Measurements from ENCODE around the gene DCAF12. TPM values are rescaled to one million over a fixed set of nuclear protein-coding genes. Genes with fewer than 3 reads are reported as not detected.
"Not testable (repeated sequence)": the region's sequence is repeated elsewhere in the genome, so short reads cannot be mapped to it uniquely, and the experiment has no call there.

DCAF12 gene
- total and polyA plus RNA-seq, 2 donors = 18.4 to 23.8 TPM

- WGBS = 57% methylated on average over 5 of the region's 5 CpGs
- no peak for DNase-seq (ENCODE audit: extremely low spot score)
Measured at GRCh38 chr9:34070606-34071324, 55.7 kb downstream of the DCAF12 start.

GRCh38 chr9:34069831-34070230 is 56.7 kb downstream of the DCAF12 start:
- no peak for DNase-seq (ENCODE audit: extremely low spot score)
- H3K4me3 ChIP-seq (ENCODE audit: low read depth, low read length) = no peak overlapping the region
- H3K27ac ChIP-seq (ENCODE audit: low read depth) = no peak overlapping the region
- WGBS = 68% methylated on average over 6 of the region's 6 CpGs
- no peaks in the 10 kb centered on the region for H3K36me3 ChIP-seq (ENCODE audit: insufficient read depth)
- no peaks in the 10 kb centered on the region for H3K4me1 ChIP-seq (ENCODE audit: insufficient read depth)

More at GRCh38 chr9:34070606-34071324, 55.7 kb downstream of the DCAF12 start:
- H3K4me3 ChIP-seq (ENCODE audit: low read depth, low read length) = no peak overlapping the region
- H3K4me1 ChIP-seq (ENCODE audit: insufficient read depth) = no peaks in the 10 kb centered on the region
- no peaks in the 10 kb centered on the region for H3K36me3 ChIP-seq (ENCODE audit: insufficient read depth)
- H3K27ac ChIP-seq (ENCODE audit: low read depth) = no peak overlapping the region

GRCh38 chr9:34065541-34065940 is 61.0 kb downstream of the DCAF12 start:
- no peaks in the 10 kb centered on the region for H3K4me1 ChIP-seq (ENCODE audit: insufficient read depth)
- no peak overlapping the region for H3K4me3 ChIP-seq (ENCODE audit: low read depth, low read length)
- H3K27ac ChIP-seq (ENCODE audit: low read depth) = no peak overlapping the region
- WGBS = 95% methylated on average over 3 of the region's 3 CpGs
- H3K36me3 ChIP-seq (ENCODE audit: insufficient read depth) = no peaks in the 10 kb centered on the region
- DNase-seq (ENCODE audit: extremely low spot score) = no peak

GRCh38 chr9:34059954-34060353 is 66.5 kb downstream of the DCAF12 start:
- no peak for DNase-seq (ENCODE audit: extremely low spot score)
- Histone ChIP-seq H3K4me1 (ENCODE audit: insufficient read depth) (no peaks in the 10 kb centered on the region), H3K36me3 (ENCODE audit: insufficient read depth) (no peaks in the 10 kb centered on the region), H3K27ac (ENCODE audit: low read depth) (no peak overlapping the region), H3K4me3 (ENCODE audit: low read depth, low read length) (no peak overlapping the region)
- 89% methylated on average over 3 of the region's 3 CpGs for WGBS

GRCh38 chr9:34059281-34059680 is 67.2 kb downstream of the DCAF12 start:
- H3K27ac ChIP-seq (ENCODE audit: low read depth) = no peak overlapping the region
- no peaks in the 10 kb centered on the region for H3K4me1 ChIP-seq (ENCODE audit: insufficient read depth)
- no peaks in the 10 kb centered on the region for H3K36me3 ChIP-seq (ENCODE audit: insufficient read depth)
- no peak for DNase-seq (ENCODE audit: extremely low spot score)
- no peak overlapping the region for H3K4me3 ChIP-seq (ENCODE audit: low read depth, low read length)
- 26% methylated on average over 3 of the region's 3 CpGs for WGBS

- 31% methylated on average over 18 of the region's 18 CpGs for WGBS
- DNase-seq (ENCODE audit: extremely low spot score) = no peak
- Histone ChIP-seq H3K4me3 (ENCODE audit: low read depth, low read length) (peak overlapping the region; percentile 90), H3K27ac (ENCODE audit: low read depth) (no peak overlapping the region), H3K36me3 (ENCODE audit: insufficient read depth) (no peaks in the 10 kb centered on the region), H3K4me1 (ENCODE audit: insufficient read depth) (no peaks in the 10 kb centered on the region)
Measured at GRCh38 chr9:34049630-34050384, 76.7 kb downstream of the DCAF12 start.

- Histone ChIP-seq H3K36me3 (ENCODE audit: insufficient read depth) (no peaks in the 10 kb centered on the region), H3K4me1 (ENCODE audit: insufficient read depth) (no peaks in the 10 kb centered on the region), H3K27ac (ENCODE audit: low read depth) (peak within 1 kb of the TSS; percentile 93), H3K4me3 (ENCODE audit: low read depth, low read length) (peak within 1 kb of the TSS; percentile 90)
- WGBS = under 1% methylated on average over 70 of the region's 70 CpGs
- DNase-seq (ENCODE audit: extremely low spot score) = peak; percentile 96
Measured at GRCh38 chr9:34048727-34049629, 77.5 kb downstream of the DCAF12 start, which contains the start of gene UBAP2. UBAP2 (minus strand) TSS chr9:34048887; CDS start chr9:34017148, 31,739 bp downstream.

GRCh38 chr9:34047864-34048726 is 78.4 kb downstream of the DCAF12 start:
- peak overlapping the region; percentile 90 for H3K4me3 ChIP-seq (ENCODE audit: low read depth, low read length)
- peak overlapping the region; percentile 93 for H3K27ac ChIP-seq (ENCODE audit: low read depth)
- H3K36me3 ChIP-seq (ENCODE audit: insufficient read depth) = no peaks in the 10 kb centered on the region
- WGBS = 2% methylated on average over 29 of the region's 29 CpGs
- H3K4me1 ChIP-seq (ENCODE audit: insufficient read depth) = no peaks in the 10 kb centered on the region
- DNase-seq (ENCODE audit: extremely low spot score) = no peak

GRCh38 chr9:34046784-34047379 is 79.6 kb downstream of the DCAF12 start:
- no peak for DNase-seq (ENCODE audit: extremely low spot score)
- H3K36me3 ChIP-seq (ENCODE audit: insufficient read depth) = no peaks in the 10 kb centered on the region
- no peak overlapping the region for H3K27ac ChIP-seq (ENCODE audit: low read depth)
- no peaks in the 10 kb centered on the region for H3K4me1 ChIP-seq (ENCODE audit: insufficient read depth)
- H3K4me3 ChIP-seq (ENCODE audit: low read depth, low read length) = no peak overlapping the region
- 69% methylated on average over 5 of the region's 5 CpGs for WGBS

GRCh38 chr9:34045903-34046302 is 80.6 kb downstream of the DCAF12 start:
- no peak for DNase-seq (ENCODE audit: extremely low spot score)
- 60% methylated on average over 3 of the region's 3 CpGs for WGBS
- H3K27ac ChIP-seq (ENCODE audit: low read depth) = no peak overlapping the region
- no peaks in the 10 kb centered on the region for H3K4me1 ChIP-seq (ENCODE audit: insufficient read depth)
- no peak overlapping the region for H3K4me3 ChIP-seq (ENCODE audit: low read depth, low read length)
- no peaks in the 10 kb centered on the region for H3K36me3 ChIP-seq (ENCODE audit: insufficient read depth)

- H3K4me3 ChIP-seq (ENCODE audit: low read depth, low read length); H3K27ac ChIP-seq (ENCODE audit: low read depth); H3K36me3 ChIP-seq (ENCODE audit: insufficient read depth); DNase-seq (ENCODE audit: extremely low spot score); H3K4me1 ChIP-seq (ENCODE audit: insufficient read depth): not testable (repeated sequence)
- 96% methylated on average over 10 of the region's 10 CpGs for WGBS
Measured at GRCh38 chr9:34042074-34042473, 84.4 kb downstream of the DCAF12 start.

- DNase-seq (ENCODE audit: extremely low spot score); H3K4me1 ChIP-seq (ENCODE audit: insufficient read depth); H3K27ac ChIP-seq (ENCODE audit: low read depth); H3K36me3 ChIP-seq (ENCODE audit: insufficient read depth); H3K4me3 ChIP-seq (ENCODE audit: low read depth, low read length): not testable (repeated sequence)
- 98% methylated on average over 37 of the region's 37 CpGs for WGBS
Measured at GRCh38 chr9:34038851-34039250, 87.6 kb downstream of the DCAF12 start.

Data from urinary bladder (tissue), 4 donors.